Type B pancreatic cell (in vitro differentiated cells): ENCODE measurements around the gene FAM228B. TPM values are rescaled to one million over a fixed set of nuclear protein-coding genes. Genes with fewer than 3 reads are reported as not detected.

ENCODE experiments used
- DNase-seq: peaks from one replicate; pipeline ENCODE4 v3.0.0; 2021; ENCODE audit warnings: mixed read lengths; ENCODE audit not compliant: unreplicated experiment; ENCODE audit errors: extremely low spot score
- H3K27ac Mint-ChIP-seq: 2 replicates; pipeline ENCODE4 v1.8.0; 2021; ENCODE audit warnings: mild to moderate bottlenecking, mixed read lengths
- H3K27me3 Mint-ChIP-seq: 2 replicates; pipeline ENCODE4 v1.8.0; 2021; ENCODE audit warnings: mixed read lengths
- H3K36me3 Mint-ChIP-seq: 2 replicates; pipeline ENCODE4 v1.8.0; 2021; ENCODE audit warnings: mixed read lengths
- H3K4me1 Mint-ChIP-seq: one replicate; pipeline ENCODE4 v1.8.0; 2021; ENCODE audit warnings: mixed read lengths; ENCODE audit not compliant: unreplicated experiment
- H3K4me3 Mint-ChIP-seq: 2 replicates; pipeline ENCODE4 v1.8.0; 2021; ENCODE audit warnings: mild to moderate bottlenecking, mixed read lengths
- H3K9me3 Mint-ChIP-seq: 2 replicates; pipeline ENCODE4 v1.8.0; 2021; ENCODE audit warnings: mixed read lengths
- CTCF ChIP-seq: fragments of 200-600 bp; sonication (generic); conservative IDR thresholded peaks from 2 replicates; pipeline ENCODE4 v1.5.0; 2021; ENCODE audit warnings: antibody characterized with exemption, mild to moderate bottlenecking
- long read RNA-seq: library from polyadenylated mRNA; unstranded; transcript quantifications from one replicate; pipeline ENCODE4 v2.0.0, GENCODE V29; 2020
- total RNA-seq: library from RNA; stranded (reverse); gene quantifications from 2 replicates; pipeline ENCODE4 v1.2.1, GENCODE V29; 2021; ENCODE audit warnings: low replicate concordance

Gene FAM228B
- 14.4 and 20.4 TPM in 2 replicates for total RNA-seq
- long read RNA-seq, partial matches to known transcripts: 2 of 12 reads
- long read RNA-seq, other reads (novel, unspliced or antisense): 10 of 12 reads

- H3K4me3 Mint-ChIP-seq: peak within 1 kb of the TSS; percentile 92
- peak within 1 kb of the TSS; percentile 96 for H3K27ac Mint-ChIP-seq
- peak; percentile 83 for DNase-seq
- no peak for TF ChIP-seq CTCF
- no peaks in the 10 kb centered on the region for H3K36me3 Mint-ChIP-seq
- no peaks in the 10 kb centered on the region for H3K9me3 Mint-ChIP-seq
- H3K27me3 Mint-ChIP-seq: no peaks in the 10 kb centered on the region
- peaks cover 17% of the 10 kb centered on the region for H3K4me1 Mint-ChIP-seq
These were observed at the start of gene FAM228B, which contains the start of gene PFN4 for GRCh38 chr2:24123195-24123921. FAM228B (plus strand) TSS chr2:24123469; CDS start chr2:24124362, 893 bp downstream. PFN4 (minus strand) TSS chr2:24123334; CDS start chr2:24122535, 799 bp downstream.

- no peak for DNase-seq
- no peaks in the 10 kb centered on the region for H3K27me3 Mint-ChIP-seq
- H3K4me3 Mint-ChIP-seq: peak overlapping the region; percentile 18
- H3K36me3 Mint-ChIP-seq: peaks cover 20% of the 10 kb centered on the region
- TF ChIP-seq CTCF: no peak
- H3K4me1 Mint-ChIP-seq: peaks cover 31% of the 10 kb centered on the region
- H3K27ac Mint-ChIP-seq: no peak overlapping the region
- H3K9me3 Mint-ChIP-seq: no peaks in the 10 kb centered on the region
These were observed 49.5 kb upstream of the FAM228B start for GRCh38 chr2:24073816-24074215.

GRCh38 chr2:24075259-24075658 lies 48.0 kb upstream of the FAM228B start:
- Mint-ChIP-seq H3K27ac (peak overlapping the region; percentile 95), H3K4me3 (peak overlapping the region; percentile 97), H3K4me1 (peaks cover 31% of the 10 kb centered on the region), H3K36me3 (peaks cover 24% of the 10 kb centered on the region), H3K9me3 (no peaks in the 10 kb centered on the region), H3K27me3 (no peaks in the 10 kb centered on the region)
- TF ChIP-seq CTCF: no peak
- no peak for DNase-seq

DNA sequence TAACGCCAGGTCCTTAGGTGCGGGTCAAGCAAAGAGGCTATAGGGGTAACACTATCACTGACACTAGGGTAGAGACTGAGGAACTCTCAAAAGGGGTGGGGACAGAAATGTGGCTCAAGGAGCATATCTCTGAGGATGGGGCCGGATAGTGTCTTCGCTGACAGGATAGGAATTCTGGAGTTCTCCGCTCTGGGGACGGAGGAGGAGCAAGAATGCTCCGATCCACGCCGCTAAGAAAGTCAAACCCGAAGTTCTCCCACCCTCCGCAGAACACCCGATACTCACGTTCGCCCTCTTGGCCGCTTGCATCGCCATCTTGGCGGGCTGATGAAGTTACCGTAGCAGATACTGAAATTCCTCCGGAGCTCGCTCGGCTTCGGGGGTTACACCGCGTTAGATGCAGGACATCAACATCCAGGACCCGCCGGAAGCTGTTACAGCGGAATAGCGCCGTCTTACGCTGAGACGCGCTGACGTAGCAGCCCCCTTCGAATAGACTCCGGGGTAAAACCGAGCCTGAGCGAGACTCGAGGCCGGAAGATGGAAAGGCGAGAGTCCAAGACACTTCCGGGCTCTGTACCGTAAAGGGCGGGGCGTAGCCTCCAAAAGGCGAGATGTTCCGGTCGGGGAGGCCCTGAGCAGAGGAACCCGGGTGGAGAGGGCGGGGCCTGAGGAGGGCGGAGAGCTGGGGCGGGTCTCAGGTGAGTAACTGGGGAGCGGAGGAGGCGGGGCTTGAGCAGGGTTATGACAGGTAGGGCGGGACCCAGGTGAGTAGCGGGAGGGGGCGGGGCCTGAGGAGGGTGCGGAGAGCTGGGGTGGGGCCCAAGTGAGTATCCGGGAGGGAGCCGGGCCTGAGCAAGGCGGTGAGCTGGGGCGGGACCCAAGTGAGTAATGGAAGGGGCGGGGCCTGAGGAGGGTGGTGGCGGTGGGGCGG lies 47.1 kb upstream of the FAM228B start, which contains the start of gene SF3B6:
SF3B6 (minus strand) TSS at position 412 of the 934 bp plus-strand sequence; CDS start at position 315, 97 bp downstream.
- Mint-ChIP-seq H3K4me3 (peak within 1 kb of the TSS; percentile 97), H3K27ac (peak within 1 kb of the TSS; percentile 95), H3K36me3 (peaks cover 26% of the 10 kb centered on the region), H3K4me1 (peaks cover 31% of the 10 kb centered on the region), H3K9me3 (no peaks in the 10 kb centered on the region), H3K27me3 (no peaks in the 10 kb centered on the region)
- TF ChIP-seq CTCF: no peak
- peak; percentile 98 for DNase-seq

DNA sequence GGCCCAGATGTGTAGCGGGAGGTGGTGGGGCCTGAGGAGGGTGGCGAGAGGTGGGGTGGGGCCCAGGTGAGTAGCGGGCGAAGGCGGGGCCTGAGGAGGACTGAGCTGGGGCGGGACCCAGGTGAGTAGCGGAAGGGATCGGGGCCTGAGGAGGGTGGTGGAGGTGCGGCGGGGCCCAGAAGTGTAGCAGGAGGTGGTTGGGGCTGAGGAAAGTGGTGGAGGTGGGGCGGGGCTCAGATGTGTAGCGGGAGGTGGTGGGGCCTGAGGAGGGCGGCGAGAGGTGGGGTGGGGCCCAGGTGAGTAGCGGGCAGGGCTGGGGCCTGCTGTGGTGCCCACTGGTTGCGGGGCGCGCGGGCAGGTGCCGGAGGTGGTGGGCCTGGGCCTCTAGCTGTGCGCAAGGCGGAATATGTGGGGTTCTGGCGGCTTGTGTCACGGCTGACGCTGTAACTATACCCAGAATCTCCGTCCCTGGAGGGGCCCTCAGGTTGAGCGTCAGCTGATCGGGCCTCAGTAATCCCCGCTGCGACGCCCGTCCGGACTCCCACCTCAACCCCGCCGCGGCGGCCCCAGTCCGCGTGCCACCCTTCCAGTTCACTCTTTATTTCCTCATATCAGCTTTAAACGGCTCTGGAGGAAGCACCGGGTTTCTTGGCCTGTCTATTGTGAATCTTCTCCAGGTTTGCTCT lies 46.3 kb upstream of the FAM228B start:
- Mint-ChIP-seq H3K36me3 (peaks cover 29% of the 10 kb centered on the region), H3K9me3 (no peaks in the 10 kb centered on the region), H3K27ac (peak overlapping the region; percentile 95), H3K27me3 (no peaks in the 10 kb centered on the region), H3K4me1 (peaks cover 31% of the 10 kb centered on the region), H3K4me3 (peak overlapping the region; percentile 97)
- DNase-seq: no peak
- no peak for TF ChIP-seq CTCF
